ENCODE measurements around the gene MAN1A1. TPM values are rescaled to one million over a fixed set of nuclear protein-coding genes. Genes with fewer than 3 reads are reported as not detected.

Gene MAN1A1
- total RNA-seq, 4 donors from 2014 or later: 52.7 to 123 (median 97.1) TPM

DNA sequence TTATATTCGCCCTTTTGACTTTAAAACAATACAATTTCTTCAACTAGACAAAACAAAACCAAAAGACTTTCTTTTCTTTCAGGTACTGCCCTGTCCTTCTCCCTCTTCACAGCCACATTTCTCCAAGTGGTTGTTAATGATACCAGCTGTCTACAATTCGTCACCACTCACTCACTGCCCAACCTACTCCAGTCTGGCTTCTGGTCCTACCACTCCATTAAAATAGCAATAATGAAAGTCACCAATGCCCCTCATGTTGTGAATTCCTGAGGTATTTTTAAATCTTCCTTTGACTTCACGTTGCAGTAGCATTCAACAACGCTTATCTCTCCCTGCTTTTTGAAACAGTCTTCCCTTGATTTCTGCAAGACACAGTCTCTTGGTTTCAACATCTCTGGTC is 11.6 kb upstream of the MAN1A1 start:
- Histone ChIP-seq H3K36me3 (no peaks in the 10 kb centered on the region), H3K9me3 (no peaks in the 10 kb centered on the region), H3K27ac (no peak overlapping the region), H3K4me1 (no peaks in the 10 kb centered on the region), H3K27me3 (no peaks in the 10 kb centered on the region), H3K4me3 (no peak overlapping the region)
- WGBS, 2 donors (ENCODE audit: low coverage in 1 of 2): 96 to 98% methylated on average over 4 of the region's 4 CpGs
- in situ Hi-C loops (cut with MboI; ENCODE audit: low pct_ligation_motif_present in 1 of 4, low pct_unique_long_range_greater_than_20kb in 1 of 4, low sequenced_read_pairs in 3 of 4) (no loop called here), intact Hi-C loops (cut with DNase I; ENCODE audit: low total_unique reads) (no loop called here)
- no peak for TF ChIP-seq POLR2A (IDR thresholded peaks at IDR 0.05)
- TF ChIP-seq, protein P1, sequence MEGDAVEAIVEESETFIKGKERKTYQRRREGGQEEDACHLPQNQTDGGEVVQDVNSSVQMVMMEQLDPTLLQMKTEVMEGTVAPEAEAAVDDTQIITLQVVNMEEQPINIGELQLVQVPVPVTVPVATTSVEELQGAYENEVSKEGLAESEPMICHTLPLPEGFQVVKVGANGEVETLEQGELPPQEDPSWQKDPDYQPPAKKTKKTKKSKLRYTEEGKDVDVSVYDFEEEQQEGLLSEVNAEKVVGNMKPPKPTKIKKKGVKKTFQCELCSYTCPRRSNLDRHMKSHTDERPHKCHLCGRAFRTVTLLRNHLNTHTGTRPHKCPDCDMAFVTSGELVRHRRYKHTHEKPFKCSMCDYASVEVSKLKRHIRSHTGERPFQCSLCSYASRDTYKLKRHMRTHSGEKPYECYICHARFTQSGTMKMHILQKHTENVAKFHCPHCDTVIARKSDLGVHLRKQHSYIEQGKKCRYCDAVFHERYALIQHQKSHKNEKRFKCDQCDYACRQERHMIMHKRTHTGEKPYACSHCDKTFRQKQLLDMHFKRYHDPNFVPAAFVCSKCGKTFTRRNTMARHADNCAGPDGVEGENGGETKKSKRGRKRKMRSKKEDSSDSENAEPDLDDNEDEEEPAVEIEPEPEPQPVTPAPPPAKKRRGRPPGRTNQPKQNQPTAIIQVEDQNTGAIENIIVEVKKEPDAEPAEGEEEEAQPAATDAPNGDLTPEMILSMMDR (IDR thresholded peaks at IDR 0.05): no peak
- no peak for TF ChIP-seq POLR2AphosphoS5 (IDR thresholded peaks at IDR 0.05)
- TF ChIP-seq EP300 (IDR thresholded peaks at IDR 0.05; ENCODE audit: low read depth): no peak
- DNase-seq: no peak

DNA sequence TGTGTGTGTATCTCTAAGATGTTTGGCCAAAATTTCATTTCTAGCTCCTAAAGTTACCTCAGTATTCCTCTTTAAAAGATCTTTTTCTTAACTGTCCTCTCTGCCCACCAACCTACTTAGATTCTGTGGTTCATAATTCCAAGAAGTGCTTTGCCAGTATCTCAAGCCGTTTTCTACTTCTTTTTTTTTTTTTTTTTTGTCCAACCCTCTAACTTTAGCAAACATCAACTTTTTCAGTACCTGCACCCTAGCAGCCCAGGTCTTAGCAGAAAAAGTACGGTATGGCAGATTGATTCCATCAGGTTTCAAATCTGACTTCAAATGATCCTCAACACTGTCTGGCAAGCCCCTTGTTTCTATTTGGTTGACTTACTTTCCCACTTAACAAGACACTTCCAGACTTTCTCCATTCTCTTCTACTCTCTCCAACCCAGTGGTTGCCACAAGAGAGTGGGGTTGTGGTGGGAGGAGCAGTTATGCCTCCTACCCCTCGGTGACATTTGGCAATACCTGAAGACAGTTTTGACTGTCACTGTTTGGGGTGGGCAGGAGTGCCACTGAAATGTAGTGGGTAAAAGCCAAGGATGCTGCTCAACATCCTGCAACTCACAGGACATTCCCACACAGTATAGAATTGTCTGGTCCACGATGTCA is 10.8 kb upstream of the MAN1A1 start:
- WGBS, 2 donors (ENCODE audit: low coverage in 1 of 2): 78 to 83% methylated on average over 2 to 4 of the region's 4 CpGs
- H3K36me3 ChIP-seq: no peaks in the 10 kb centered on the region

DNA sequence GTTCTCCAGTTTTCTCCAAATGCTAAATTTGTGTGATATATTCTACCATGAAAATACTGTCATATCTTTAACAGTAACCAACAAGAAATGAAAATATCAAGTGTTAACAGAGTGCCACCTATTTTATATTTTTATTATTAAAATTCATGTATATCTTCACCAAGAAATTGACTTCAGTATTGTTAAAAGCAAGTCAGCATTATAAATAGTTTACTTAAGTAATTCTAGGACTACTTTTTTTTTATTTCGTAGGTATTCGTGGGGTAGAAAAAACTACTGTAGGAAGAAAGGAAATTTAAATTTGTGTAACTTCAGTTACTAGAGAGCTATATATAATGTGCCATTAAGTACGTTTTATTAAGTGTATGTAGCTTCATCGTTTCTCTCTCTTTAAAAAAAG is 6.3 kb upstream of the MAN1A1 start:
- no peak for TF ChIP-seq POLR2A (IDR thresholded peaks at IDR 0.05)
- no peak for TF ChIP-seq EP300 (IDR thresholded peaks at IDR 0.05; ENCODE audit: low read depth)
- TF ChIP-seq, protein P1 (IDR thresholded peaks at IDR 0.05): no peak
- no peak for TF ChIP-seq POLR2AphosphoS5 (IDR thresholded peaks at IDR 0.05)
- intact Hi-C loops (cut with DNase I; ENCODE audit: low total_unique reads): no loop called here
- Histone ChIP-seq H3K4me1 (peaks cover 0 to 12% (median 0%) of the 10 kb centered on the region in 4 donors), H3K27me3 (no peaks in the 10 kb centered on the region), H3K36me3 (no peaks in the 10 kb centered on the region), H3K9me3 (no peaks in the 10 kb centered on the region), H3K27ac (peak overlapping the region in 2 of 4 donors; percentile 12 to 41), H3K4me3 (no peak overlapping the region)
- in situ Hi-C loops (cut with MboI; ENCODE audit: low pct_ligation_motif_present in 1 of 4, low pct_unique_long_range_greater_than_20kb in 1 of 4, low sequenced_read_pairs in 3 of 4): no loop called here
- no peak for DNase-seq
- WGBS, 2 donors (ENCODE audit: low coverage in 1 of 2): 92 to 93% methylated on average over 4 of the region's 4 CpGs

More for the DNA sequence above, 10.8 kb upstream of the MAN1A1 start:
- no peak overlapping the region for H3K27ac ChIP-seq
- no peaks in the 10 kb centered on the region for H3K27me3 ChIP-seq
- in situ Hi-C loops (cut with MboI; ENCODE audit: low pct_ligation_motif_present in 1 of 4, low pct_unique_long_range_greater_than_20kb in 1 of 4, low sequenced_read_pairs in 3 of 4) (no loop called here), intact Hi-C loops (cut with DNase I; ENCODE audit: low total_unique reads) (no loop called here)
- H3K4me1 ChIP-seq: no peaks in the 10 kb centered on the region
- H3K4me3 ChIP-seq: no peak overlapping the region
- TF ChIP-seq POLR2A (IDR thresholded peaks at IDR 0.05) (no peak), POLR2AphosphoS5 (IDR thresholded peaks at IDR 0.05) (no peak), EP300 (IDR thresholded peaks at IDR 0.05; ENCODE audit: low read depth) (no peak)
- TF ChIP-seq, protein P1 (IDR thresholded peaks at IDR 0.05): no peak
- no peaks in the 10 kb centered on the region for H3K9me3 ChIP-seq
- DNase-seq: no peak

DNA sequence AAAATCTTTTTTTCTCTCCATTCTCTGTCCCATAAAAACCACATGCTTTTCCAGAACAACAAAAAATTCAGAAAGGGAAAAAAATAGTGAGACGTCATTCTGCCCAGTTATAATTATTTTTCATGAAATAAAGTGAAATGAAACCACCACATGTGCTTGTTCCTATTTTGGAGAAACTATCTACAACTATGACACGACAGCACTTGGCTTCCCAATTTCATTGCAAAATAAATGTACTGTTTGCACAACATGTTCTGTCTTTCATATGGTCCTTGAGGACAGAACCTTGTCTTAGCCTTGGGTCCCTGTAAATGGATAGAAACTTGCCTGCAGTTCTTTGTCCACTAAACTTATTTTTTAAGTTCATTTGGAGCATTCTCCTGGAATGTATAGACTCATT is 5.6 kb upstream of the MAN1A1 start:
- intact Hi-C loops (cut with DNase I; ENCODE audit: low total_unique reads): no loop called here
- no peak for DNase-seq

More for the DNA sequence above, 5.6 kb upstream of the MAN1A1 start:
- no peak overlapping the region for H3K4me3 ChIP-seq
- no peaks in the 10 kb centered on the region for H3K36me3 ChIP-seq
- no peaks in the 10 kb centered on the region for H3K27me3 ChIP-seq
- H3K9me3 ChIP-seq: no peaks in the 10 kb centered on the region
- H3K4me1 ChIP-seq: peaks cover 0 to 16% (median 1%) of the 10 kb centered on the region in 4 donors
- in situ Hi-C loops (cut with MboI; ENCODE audit: low pct_ligation_motif_present in 1 of 4, low pct_unique_long_range_greater_than_20kb in 1 of 4, low sequenced_read_pairs in 3 of 4): no loop called here
- H3K27ac ChIP-seq: peak overlapping the region in 2 of 4 donors; percentile 12 to 41
- TF ChIP-seq POLR2AphosphoS5 (IDR thresholded peaks at IDR 0.05) (peak; percentile 10 to 64 (median 41)), EP300 (IDR thresholded peaks at IDR 0.05; ENCODE audit: low read depth) (peak; percentile 66)
- TF ChIP-seq, protein P1 (IDR thresholded peaks at IDR 0.05): no peak
- 54 to 60% methylated on average over 2 of the region's 2 CpGs for WGBS, 2 donors (ENCODE audit: low coverage in 1 of 2)

All from transverse colon (tissue), 4 donors.